T-helper 1 cell treated with Interleukin-12 subunit alpha and Interleukin-12 subunit beta and Interleukin-4 antibody, amounts not matched to agents 30 μg/mL and 1 μg/mL, for 36 hours (primary cell): ENCODE results near the gene NUDT19.
"Not testable (repeated sequence)": the region's sequence is repeated elsewhere in the genome, so short reads cannot be mapped to it uniquely, and the experiment has no call there.

Experiments used
- H3K27ac Mint-ChIP-seq: one replicate; pipeline ENCODE4 v1.8.0; 2021; ENCODE audit warnings: mild to moderate bottlenecking, mixed read lengths
- H3K27me3 Mint-ChIP-seq: one replicate; pipeline ENCODE4 v1.8.0; 2021; ENCODE audit warnings: low read depth, mixed read lengths
- H3K36me3 Mint-ChIP-seq: one replicate; pipeline ENCODE4 v1.8.0; 2021; ENCODE audit warnings: low read depth, mixed read lengths
- H3K4me1 Mint-ChIP-seq: one replicate; pipeline ENCODE4 v1.8.0; 2021; ENCODE audit warnings: low read depth, mixed read lengths
- H3K4me3 Mint-ChIP-seq: one replicate; pipeline ENCODE4 v1.8.0; 2021; ENCODE audit warnings: mild to moderate bottlenecking, moderate library complexity, mixed read lengths
- H3K9me3 Mint-ChIP-seq: one replicate; pipeline ENCODE4 v1.8.0; 2021; ENCODE audit warnings: mixed read lengths

The NUDT19 gene

DNA sequence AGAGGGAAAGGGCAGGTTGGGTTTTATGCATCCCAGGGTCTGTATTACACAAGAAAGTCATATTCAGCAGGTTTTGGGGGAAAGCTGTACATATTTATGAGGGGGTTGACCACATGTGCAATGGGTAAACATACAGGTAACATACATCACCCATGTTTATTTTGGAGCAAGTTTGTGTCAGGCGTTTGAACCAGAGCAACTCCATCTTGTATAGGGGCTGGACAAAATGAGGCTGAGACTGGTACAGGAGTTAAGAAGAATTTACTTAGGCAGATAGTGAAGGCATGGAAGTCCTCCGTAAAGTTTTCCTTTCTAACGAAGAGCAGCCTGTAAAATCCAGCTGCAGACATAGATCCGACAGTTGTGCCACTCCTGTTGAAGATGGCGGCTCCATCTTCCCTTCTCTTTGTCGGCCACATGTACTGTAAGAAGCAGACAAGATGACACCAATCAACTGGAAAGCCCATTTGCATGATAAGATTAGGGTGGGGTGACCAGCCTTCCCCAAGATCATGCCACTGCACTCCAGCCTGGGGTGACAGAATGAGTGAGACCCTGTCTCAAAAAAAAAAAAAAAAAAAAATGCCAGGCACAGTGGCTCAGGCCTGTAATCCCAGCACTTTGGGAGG is 4.7 kb upstream of the NUDT19 start:
- no peak overlapping the region for H3K4me3 Mint-ChIP-seq
- H3K36me3 Mint-ChIP-seq: peaks cover 3% of the 10 kb centered on the region
- no peak overlapping the region for H3K27ac Mint-ChIP-seq
- H3K27me3 Mint-ChIP-seq: peaks cover 4% of the 10 kb centered on the region
- peaks cover 9% of the 10 kb centered on the region for H3K4me1 Mint-ChIP-seq
- H3K9me3 Mint-ChIP-seq: no peaks in the 10 kb centered on the region

DNA sequence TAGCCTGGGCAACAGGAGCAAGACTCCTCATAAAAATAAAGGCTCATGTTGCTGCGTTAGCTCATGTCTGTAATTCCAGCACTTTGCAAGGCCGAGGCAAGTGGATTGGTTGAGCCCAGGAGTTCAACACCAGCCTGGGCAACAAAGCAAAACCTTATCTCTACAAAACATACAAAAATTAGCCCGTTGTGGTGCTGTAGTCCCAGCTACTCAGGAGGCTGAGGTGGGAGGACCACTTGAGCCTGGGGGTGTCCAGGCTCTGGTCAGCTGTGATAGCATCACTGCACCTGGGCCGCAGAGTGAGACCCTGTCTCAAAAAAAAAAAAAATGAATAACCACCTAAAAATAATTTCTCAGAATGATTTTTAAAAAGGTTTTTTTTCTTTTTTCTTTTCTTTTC is 3.9 kb upstream of the NUDT19 start:
- no peak overlapping the region for H3K4me3 Mint-ChIP-seq
- no peaks in the 10 kb centered on the region for H3K9me3 Mint-ChIP-seq
- H3K27ac Mint-ChIP-seq: no peak overlapping the region
- H3K4me1 Mint-ChIP-seq: peaks cover 9% of the 10 kb centered on the region
- no peaks in the 10 kb centered on the region for H3K27me3 Mint-ChIP-seq
- H3K36me3 Mint-ChIP-seq: peaks cover 3% of the 10 kb centered on the region

DNA sequence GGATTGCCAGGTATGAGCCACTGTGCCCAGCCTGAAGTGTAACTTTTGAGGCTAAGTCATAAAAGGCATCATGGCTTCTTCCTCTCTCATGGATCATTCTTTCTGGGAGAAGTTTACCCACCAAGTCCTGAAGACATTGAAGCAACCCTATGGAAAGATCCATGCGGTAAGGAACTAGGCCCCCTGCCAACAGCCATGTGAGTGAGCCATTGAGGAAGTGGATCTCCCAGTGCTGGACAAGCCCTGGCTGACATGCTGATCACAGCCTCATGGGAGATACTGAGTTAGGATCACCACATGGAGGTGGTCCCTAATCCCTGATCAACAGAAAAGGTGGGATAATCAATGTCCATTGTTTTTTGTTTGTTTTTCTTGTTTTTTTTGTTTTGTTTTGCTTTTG is 3.3 kb upstream of the NUDT19 start:
- no peak overlapping the region for H3K27ac Mint-ChIP-seq
- peaks cover 10% of the 10 kb centered on the region for H3K36me3 Mint-ChIP-seq
- H3K4me3 Mint-ChIP-seq: no peak overlapping the region
- peaks cover 4% of the 10 kb centered on the region for H3K9me3 Mint-ChIP-seq
- peaks cover 15% of the 10 kb centered on the region for H3K4me1 Mint-ChIP-seq
- no peaks in the 10 kb centered on the region for H3K27me3 Mint-ChIP-seq

DNA sequence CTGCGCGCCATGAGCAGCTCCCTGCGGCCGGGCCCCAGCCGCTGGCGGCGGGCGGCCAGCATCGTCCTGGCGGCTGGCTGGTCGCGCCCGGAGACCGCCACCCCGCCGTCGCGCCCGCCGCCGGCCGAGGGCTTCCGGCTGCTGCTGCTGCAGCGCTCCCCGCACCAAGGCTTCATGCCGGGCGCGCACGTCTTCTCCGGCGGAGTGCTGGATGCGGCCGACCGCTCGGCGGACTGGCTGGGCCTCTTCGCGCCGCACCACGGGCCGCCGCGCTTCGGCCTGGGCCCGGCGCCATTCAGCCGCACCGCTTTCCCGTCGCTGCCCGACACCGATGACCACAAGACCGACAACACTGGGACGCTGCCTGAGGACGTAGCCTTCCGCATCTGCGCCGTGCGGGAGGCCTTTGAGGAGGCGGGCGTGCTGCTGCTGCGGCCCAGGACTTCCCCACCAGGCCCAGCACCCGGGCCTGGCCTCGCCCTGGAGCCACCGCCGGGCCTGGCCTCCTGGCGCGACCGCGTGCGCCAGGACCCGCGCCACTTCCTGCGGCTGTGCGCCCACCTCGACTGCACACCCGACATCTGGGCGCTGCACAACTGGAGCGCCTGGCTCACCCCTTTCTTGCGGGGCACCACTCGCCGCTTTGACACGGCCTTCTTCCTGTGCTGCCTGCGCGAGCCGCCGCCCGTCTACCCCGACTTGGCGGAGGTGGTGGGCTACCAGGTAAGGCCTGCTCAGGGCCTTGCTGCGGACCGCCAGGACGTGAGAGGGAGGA is 518 bp downstream of the NUDT19 start:
- Mint-ChIP-seq H3K4me3 (peak overlapping the region; percentile 95), H3K27ac (peak overlapping the region; percentile 92), H3K4me1 (peaks cover 44% of the 10 kb centered on the region), H3K27me3 (no peaks in the 10 kb centered on the region), H3K9me3 (peaks cover 5% of the 10 kb centered on the region), H3K36me3 (peaks cover 32% of the 10 kb centered on the region)

DNA sequence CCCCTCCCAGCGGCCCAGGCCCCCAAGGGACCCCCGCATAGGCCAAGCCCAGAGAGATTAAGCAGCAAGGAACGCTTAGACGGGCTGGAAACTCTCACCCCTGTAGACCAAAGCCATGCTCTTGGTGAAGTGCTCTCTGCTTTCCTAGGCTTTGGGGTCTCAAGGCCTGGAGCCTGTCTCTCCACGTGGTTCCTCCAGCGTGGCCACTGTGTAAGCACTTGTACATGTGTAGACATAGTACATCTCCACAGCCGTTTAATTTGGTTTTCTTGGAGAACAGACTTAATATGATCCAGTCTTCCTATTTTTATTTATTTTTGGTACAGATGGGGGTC is 1.1 kb downstream of the NUDT19 start:
- Mint-ChIP-seq H3K9me3 (peaks cover 5% of the 10 kb centered on the region), H3K4me1 (peaks cover 48% of the 10 kb centered on the region), H3K27ac (peak overlapping the region; percentile 92), H3K4me3 (peak overlapping the region; percentile 95), H3K27me3 (no peaks in the 10 kb centered on the region), H3K36me3 (peaks cover 37% of the 10 kb centered on the region)

DNA sequence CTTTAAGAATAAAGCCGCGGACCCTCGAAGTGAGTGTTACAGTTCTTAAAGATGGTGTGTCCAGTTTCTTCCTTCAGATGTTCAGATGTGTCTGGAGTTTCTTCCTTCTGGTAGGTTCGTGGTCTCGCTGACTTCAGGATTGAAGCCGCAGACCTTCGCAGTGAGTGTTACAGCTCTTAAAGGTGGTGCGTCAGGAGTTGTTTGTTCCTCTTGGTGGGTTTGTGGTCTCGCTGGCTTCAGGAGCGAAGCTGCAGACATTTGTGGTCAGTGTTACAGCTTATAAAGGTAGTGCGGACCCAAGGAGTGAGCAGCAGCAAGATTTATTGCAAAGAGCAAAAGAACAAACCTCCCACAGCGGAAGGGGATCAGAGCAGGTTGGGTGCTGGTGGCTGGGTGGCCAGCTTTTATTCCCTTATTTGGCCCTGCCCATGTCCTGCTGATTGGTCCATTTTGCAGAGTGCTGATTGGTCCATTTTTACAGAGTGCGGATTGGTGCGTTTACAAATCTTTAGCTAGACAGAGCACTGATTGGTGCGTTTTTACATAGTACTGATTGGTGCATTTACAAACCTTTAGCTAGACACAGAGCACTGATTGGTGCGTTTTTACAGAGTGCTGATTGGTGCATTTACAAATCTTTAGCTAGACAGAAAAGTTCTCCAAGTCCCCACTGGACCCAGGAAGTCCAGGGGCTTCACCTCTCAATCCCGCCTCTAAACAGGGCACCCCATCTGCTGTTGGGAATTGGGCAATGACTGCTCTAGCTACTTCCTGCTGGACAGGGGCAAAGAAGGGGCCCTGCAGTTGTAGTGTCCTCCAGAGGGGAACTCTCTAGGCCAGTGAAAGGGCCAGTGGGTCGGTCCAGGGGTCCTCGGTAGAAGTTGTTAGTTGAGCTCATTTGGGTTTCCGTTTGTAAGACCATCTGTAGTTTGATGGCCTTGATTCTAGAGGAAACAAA is 1.8 kb downstream of the NUDT19 start:
- Mint-ChIP-seq H3K27ac (peak overlapping the region; percentile 92), H3K36me3 (peaks cover 44% of the 10 kb centered on the region), H3K4me1 (peaks cover 51% of the 10 kb centered on the region), H3K4me3 (peak overlapping the region; percentile 95)
- H3K9me3 Mint-ChIP-seq, H3K27me3 Mint-ChIP-seq: not testable (repeated sequence)

DNA sequence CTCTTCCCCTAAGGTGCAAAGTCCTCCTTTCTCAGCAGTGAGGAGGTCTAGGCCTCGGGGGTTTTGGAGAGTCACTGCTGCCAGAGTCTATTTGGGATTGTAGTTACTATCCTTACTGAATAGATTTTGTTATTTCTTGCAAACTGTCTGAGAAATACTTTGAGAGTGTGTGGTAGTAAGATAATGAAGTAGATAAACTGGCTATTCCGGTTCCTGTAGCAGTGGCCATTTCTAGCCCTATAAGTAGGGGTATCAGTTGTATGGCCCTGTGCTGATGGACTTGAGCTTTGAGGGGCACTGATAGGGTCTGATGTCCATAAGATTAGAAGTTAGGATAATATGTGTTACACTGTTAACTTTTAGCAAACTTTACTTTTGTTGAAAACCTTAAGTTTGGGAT is 2.7 kb downstream of the NUDT19 start:
- H3K27me3 Mint-ChIP-seq, H3K27ac Mint-ChIP-seq, H3K9me3 Mint-ChIP-seq: not testable (repeated sequence)
- Mint-ChIP-seq H3K4me3 (peak overlapping the region; percentile 95), H3K36me3 (peaks cover 51% of the 10 kb centered on the region), H3K4me1 (peaks cover 51% of the 10 kb centered on the region)

DNA sequence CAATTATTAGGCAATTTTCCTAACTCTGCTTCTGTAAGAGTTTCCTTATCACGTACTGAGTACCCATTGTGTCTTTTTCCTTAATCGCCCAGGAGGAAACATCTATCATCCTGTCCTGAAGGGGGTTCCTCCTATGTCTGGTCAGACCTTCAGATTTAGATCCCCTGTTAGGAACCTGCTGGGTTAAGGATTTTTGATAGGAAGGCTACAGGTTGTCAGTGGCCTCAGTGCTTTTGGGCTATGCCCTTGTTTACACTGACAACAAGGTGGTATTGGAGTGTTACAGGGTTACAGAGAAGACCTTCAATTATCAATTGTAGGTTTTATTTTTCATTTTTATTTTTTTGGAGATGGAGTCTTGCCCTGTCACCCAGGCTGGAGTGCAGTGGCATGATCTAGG is 3.2 kb downstream of the NUDT19 start:
- not testable (repeated sequence) for H3K9me3 Mint-ChIP-seq, H3K27me3 Mint-ChIP-seq, H3K27ac Mint-ChIP-seq
- peaks cover 51% of the 10 kb centered on the region for H3K4me1 Mint-ChIP-seq
- H3K4me3 Mint-ChIP-seq: peak overlapping the region; percentile 14
- peaks cover 56% of the 10 kb centered on the region for H3K36me3 Mint-ChIP-seq

DNA sequence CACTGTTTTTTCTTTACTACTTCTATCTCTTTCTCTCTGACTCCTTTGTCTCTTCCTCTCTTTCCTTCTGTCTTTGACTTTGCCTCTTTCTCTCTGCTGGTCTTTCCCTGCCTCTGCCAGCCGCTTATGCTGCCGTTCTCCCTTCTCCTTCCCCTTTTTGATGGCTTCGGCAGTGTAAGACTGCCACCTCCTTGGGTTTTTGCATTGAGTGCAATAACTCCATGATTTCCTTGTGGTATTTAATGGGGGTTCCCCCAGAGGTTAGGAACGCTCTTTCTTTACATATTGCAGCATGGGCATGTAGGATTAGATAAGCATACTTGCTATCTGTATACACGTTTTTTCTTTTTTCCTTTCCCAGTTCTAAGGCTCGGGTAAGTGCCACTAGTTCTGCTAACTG is 3.9 kb downstream of the NUDT19 start:
- peaks cover 62% of the 10 kb centered on the region for H3K36me3 Mint-ChIP-seq
- H3K4me1 Mint-ChIP-seq: peaks cover 51% of the 10 kb centered on the region
- not testable (repeated sequence) for H3K27ac Mint-ChIP-seq, H3K9me3 Mint-ChIP-seq, H3K27me3 Mint-ChIP-seq
- H3K4me3 Mint-ChIP-seq: peak overlapping the region; percentile 46

DNA sequence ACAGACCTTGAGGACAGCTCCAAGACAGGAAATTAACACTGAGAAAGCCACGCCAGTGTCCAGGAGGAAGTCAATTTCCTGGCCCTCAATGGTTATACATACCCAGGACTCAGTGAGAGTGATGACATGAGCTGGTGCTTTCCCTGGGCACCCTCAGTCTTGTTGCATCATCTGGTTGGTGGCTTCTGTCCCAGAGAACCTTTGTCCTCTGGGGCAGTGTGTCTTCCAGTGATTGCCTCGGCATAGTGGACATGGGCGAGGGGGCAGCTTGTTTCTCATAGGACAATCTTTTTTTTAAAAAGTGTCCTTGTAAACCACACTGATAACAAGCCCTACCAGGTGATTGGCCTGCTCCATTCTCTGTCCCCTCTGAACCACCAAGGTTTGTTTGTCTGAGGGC is 5.2 kb downstream of the NUDT19 start:
- not testable (repeated sequence) for H3K4me3 Mint-ChIP-seq, H3K27ac Mint-ChIP-seq, H3K27me3 Mint-ChIP-seq, H3K9me3 Mint-ChIP-seq
- H3K36me3 Mint-ChIP-seq: peaks cover 65% of the 10 kb centered on the region
- peaks cover 48% of the 10 kb centered on the region for H3K4me1 Mint-ChIP-seq

DNA sequence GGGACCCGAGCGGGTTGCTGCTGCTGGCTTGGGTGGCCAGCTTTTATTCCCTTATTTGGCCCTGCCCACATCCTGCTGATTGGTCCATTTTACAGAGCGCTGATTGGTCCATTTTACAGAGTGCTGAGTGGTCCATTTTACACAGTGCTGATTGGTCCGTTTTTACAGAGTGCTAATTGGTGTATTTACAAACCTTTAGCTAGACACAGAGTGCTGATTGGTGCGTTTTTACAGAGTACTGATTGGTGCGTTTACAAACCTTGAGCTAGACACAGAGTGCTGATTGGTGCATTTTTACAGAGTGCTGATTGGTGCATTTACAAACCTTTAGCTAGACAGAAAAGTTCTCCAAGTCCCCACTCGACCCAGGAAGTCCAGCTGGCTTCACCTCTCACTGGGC is 8.5 kb downstream of the NUDT19 start:
- peaks cover 26% of the 10 kb centered on the region for H3K4me1 Mint-ChIP-seq
- not testable (repeated sequence) for H3K4me3 Mint-ChIP-seq, H3K27ac Mint-ChIP-seq, H3K27me3 Mint-ChIP-seq
- peaks cover 71% of the 10 kb centered on the region for H3K36me3 Mint-ChIP-seq
- H3K9me3 Mint-ChIP-seq: peaks cover 16% of the 10 kb centered on the region

DNA sequence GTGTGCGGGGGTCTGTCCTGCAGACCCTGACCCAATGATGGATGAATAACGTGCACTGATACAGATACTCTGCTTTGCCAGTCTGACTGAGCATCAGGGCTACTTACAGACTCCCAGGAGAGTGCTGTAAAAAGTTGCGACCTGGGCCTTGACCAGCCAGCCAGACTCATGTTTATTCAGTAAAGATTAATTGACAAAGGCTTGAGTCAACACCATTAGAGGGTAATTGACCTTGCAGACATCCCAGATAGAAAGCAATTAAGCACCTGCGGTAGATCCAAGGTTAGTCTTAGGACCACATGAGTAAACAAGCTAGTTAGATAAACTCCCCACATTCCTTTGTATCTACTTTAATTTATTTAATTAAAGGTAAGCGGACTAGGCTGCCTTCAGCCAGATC is 10.4 kb downstream of the NUDT19 start:
- H3K9me3 Mint-ChIP-seq: peaks cover 19% of the 10 kb centered on the region
- H3K36me3 Mint-ChIP-seq: peaks cover 69% of the 10 kb centered on the region
- H3K4me3 Mint-ChIP-seq: no peak overlapping the region

DNA sequence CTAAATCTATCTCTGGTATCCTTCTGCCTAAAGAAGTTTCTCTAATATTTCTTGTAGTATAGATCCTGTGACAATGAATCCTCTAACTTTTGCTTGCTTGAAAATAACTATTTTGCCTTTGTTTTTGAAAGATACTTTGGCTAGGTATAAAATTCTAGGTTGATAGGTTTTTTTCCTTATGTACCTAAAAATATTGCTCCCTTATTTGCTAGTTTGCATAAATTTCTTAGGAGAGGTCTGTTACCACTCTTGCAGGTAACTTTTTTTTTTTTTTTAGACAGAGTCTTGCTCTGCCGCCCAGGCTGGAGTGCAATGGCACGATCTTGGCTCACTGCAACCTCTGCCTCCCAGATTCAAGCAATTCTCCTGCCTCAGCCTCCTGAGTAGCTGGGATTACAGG is 12.4 kb downstream of the NUDT19 start:
- not testable (repeated sequence) for H3K4me3 Mint-ChIP-seq, H3K27ac Mint-ChIP-seq, H3K27me3 Mint-ChIP-seq
- peaks cover 55% of the 10 kb centered on the region for H3K36me3 Mint-ChIP-seq
- peaks cover 19% of the 10 kb centered on the region for H3K9me3 Mint-ChIP-seq
- H3K4me1 Mint-ChIP-seq: peaks cover 11% of the 10 kb centered on the region

More for the DNA sequence above, 10.4 kb downstream of the NUDT19 start:
- no peak overlapping the region for H3K27ac Mint-ChIP-seq
- H3K4me1 Mint-ChIP-seq: peaks cover 13% of the 10 kb centered on the region
- no peaks in the 10 kb centered on the region for H3K27me3 Mint-ChIP-seq

DNA sequence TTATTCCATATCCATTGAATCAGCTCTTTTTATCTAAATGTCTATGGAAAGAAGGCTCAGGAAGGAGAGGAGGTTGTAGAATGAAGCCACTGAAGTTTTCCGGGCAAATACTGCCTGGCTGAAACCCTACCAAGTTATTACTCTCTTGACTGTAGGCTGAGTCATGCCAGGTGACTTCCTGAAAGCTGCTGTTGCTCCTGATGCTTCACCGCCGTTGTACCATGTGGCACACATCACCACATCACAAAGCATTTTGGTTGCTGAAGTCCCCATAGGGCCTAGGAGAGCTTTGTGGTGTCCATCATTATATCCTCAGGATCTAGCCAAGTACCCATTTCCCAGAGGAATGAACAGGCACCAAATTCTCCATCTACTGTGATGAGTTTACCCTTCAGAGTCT is 16.8 kb downstream of the NUDT19 start:
- Mint-ChIP-seq H3K36me3 (peaks cover 34% of the 10 kb centered on the region), H3K4me1 (peaks cover 6% of the 10 kb centered on the region), H3K9me3 (peaks cover 13% of the 10 kb centered on the region), H3K27me3 (no peaks in the 10 kb centered on the region), H3K4me3 (no peak overlapping the region), H3K27ac (no peak overlapping the region)

DNA sequence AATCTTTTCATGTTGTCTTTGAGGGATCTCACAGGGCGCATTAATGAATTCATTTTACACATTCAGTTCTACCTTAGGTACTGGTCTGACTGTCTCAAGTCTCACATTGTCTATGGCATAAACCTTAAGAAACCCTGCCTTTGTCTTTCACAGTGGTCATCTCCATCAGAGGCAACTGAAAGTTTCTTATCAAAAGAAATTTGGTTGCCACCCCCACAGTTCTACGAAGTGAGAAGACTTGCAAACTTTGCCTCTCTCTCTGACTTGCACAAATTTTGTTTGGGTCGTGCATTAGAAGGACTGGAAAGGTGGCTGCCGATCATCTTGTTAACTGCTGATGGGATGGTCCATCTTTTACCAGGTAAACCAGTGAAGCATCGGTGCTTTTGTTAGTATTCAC is 17.4 kb downstream of the NUDT19 start:
- Mint-ChIP-seq H3K9me3 (peaks cover 9% of the 10 kb centered on the region), H3K4me3 (no peak overlapping the region), H3K27ac (peak overlapping the region; percentile 65), H3K36me3 (peaks cover 34% of the 10 kb centered on the region), H3K4me1 (peaks cover 6% of the 10 kb centered on the region), H3K27me3 (no peaks in the 10 kb centered on the region)
